AG04450 (cell line): Measurements from ENCODE around the gene WNK2. TPM values are rescaled to one million over a fixed set of nuclear protein-coding genes. Genes with fewer than 3 reads are reported as not detected.

Experiments used
- CTCF ChIA-PET: fragments of 300-600, 350-600 bp; formaldehyde crosslinking; extraction: SDS; loops from one replicate; lab custom pipeline; 2022; ENCODE audit warnings: antibody characterized with exemption, inconsistent platforms; lab: Charles Lee
- POLR2A ChIA-PET: fragments of 350-600 bp; formaldehyde crosslinking; extraction: SDS; loops from one replicate; lab custom pipeline; 2021; ENCODE audit warnings: antibody characterized with exemption, inconsistent platforms; lab: Yijun Ruan, JAX
- DNase-seq: peaks from one replicate; pipeline ENCODE4 v3.0.0-alpha.2; 2011; ENCODE audit warnings: low read depth, low spot score
- H3K27ac ChIP-seq: one replicate; pipeline ENCODE4 v1.5.1; 2012; ENCODE audit warnings: low read depth, low read length, control low read depth
- H3K27me3 ChIP-seq: one replicate; pipeline ENCODE4 v1.6.0; 2012; ENCODE audit warnings: low read length; ENCODE audit not compliant: control insufficient read depth, insufficient read depth
- H3K4me3 ChIP-seq: 2 replicates; pipeline ENCODE4 v1.5.1; 2011; ENCODE audit warnings: mild to moderate bottlenecking, low read depth, low read length, control low read depth
- H3K9me3 ChIP-seq: 2 replicates; pipeline ENCODE4 v1.5.1; 2012; ENCODE audit warnings: low read length; ENCODE audit not compliant: control insufficient read depth, insufficient read depth
- CTCF ChIP-seq: IDR thresholded peaks from 2 replicates; pipeline ENCODE4 v1.5.1; 2011; ENCODE audit warnings: low read depth, low read length, control low read depth, inconsistent platforms
- polyA plus RNA-seq: library from polyadenylated mRNA; depleted of rRNA; stranded (reverse); fragments of >200 nt; gene quantifications from 2 replicates; pipeline ENCODE4 v1.2.3, GENCODE V29; 2011

Gene WNK2
- polyA plus RNA-seq, 1 experiment = not detected

GRCh38 chr9:93185266-93186214 is 1.6 kb downstream of the WNK2 start:
- POLR2A ChIA-PET = no interaction called here
- Histone ChIP-seq H3K27me3 (peaks cover 55% of the 10 kb centered on the region), H3K9me3 (no peaks in the 10 kb centered on the region; the same call in 1 of the 2 replicates), H3K27ac (no peak overlapping the region), H3K4me3 (no peak overlapping the region)
- no peak for DNase-seq
- CTCF ChIA-PET = no interaction called here
- TF ChIP-seq CTCF = no peak

GRCh38 chr9:93186215-93186945 is 2.4 kb downstream of the WNK2 start:
- Histone ChIP-seq H3K9me3 (no peaks in the 10 kb centered on the region; the same call in 1 of the 2 replicates), H3K27ac (no peak overlapping the region), H3K27me3 (peaks cover 53% of the 10 kb centered on the region), H3K4me3 (no peak overlapping the region)
- no peak for DNase-seq
- no peak for TF ChIP-seq CTCF
- CTCF ChIA-PET = no interaction called here
- POLR2A ChIA-PET = no interaction called here

- peaks cover 48% of the 10 kb centered on the region for H3K27me3 ChIP-seq
- POLR2A ChIA-PET = no interaction called here
- CTCF ChIA-PET = no interaction called here
- H3K4me3 ChIP-seq = no peak overlapping the region
- no peaks in the 10 kb centered on the region; the same call in 1 of the 2 replicates for H3K9me3 ChIP-seq
- DNase-seq = no peak
- no peak for TF ChIP-seq CTCF
- no peak overlapping the region for H3K27ac ChIP-seq
Measured at GRCh38 chr9:93187047-93187446, 3.1 kb downstream of the WNK2 start.

- POLR2A ChIA-PET = no interaction called here
Measured at GRCh38 chr9:93187574-93187973, 3.6 kb downstream of the WNK2 start.

More at GRCh38 chr9:93187574-93187973, 3.6 kb downstream of the WNK2 start:
- no peak for DNase-seq
- no peaks in the 10 kb centered on the region; the same call in 1 of the 2 replicates for H3K9me3 ChIP-seq
- H3K27ac ChIP-seq = no peak overlapping the region
- TF ChIP-seq CTCF = no peak
- H3K4me3 ChIP-seq = no peak overlapping the region
- CTCF ChIA-PET = no interaction called here
- H3K27me3 ChIP-seq = peaks cover 43% of the 10 kb centered on the region
